HepG2 (cell line): ENCODE results near the gene LHFPL6. TPM values are rescaled to one million over a fixed set of nuclear protein-coding genes. Genes with fewer than 3 reads are reported as not detected.

Experiments
- ATAC-seq: fragments of 200-7000 bp; cut with Tn5 transposase; 3 replicates; pipeline ENCODE4 v1.9.1; 2020; ENCODE audit warnings: mild to moderate bottlenecking, moderate library complexity
- BruUV-seq: library from RNA; stranded (reverse); fragments of 400-500 nt; replicated peaks from 2 replicates; lab custom pipeline; 2021; lab: Mats Ljungman, UMichigan
- CTCF ChIA-PET: fragments of 300-600 bp; formaldehyde crosslinking; extraction: SDS; loops from one replicate; lab custom pipeline; 2021; ENCODE audit warnings: low total read pairs, inconsistent platforms, low intra/inter-chr PET ratio; lab: Yijun Ruan, JAX
- POLR2A ChIA-PET: fragments of 350-600 bp; sonication (Branson Sonifier 250); formaldehyde crosslinking; loops from one replicate; lab custom pipeline; 2020; ENCODE audit warnings: antibody characterized with exemption, inconsistent platforms; lab: Yijun Ruan, JAX
- DNase-seq: peaks from one replicate; pipeline ENCODE4 v3.0.0-alpha.2; 2015; ENCODE audit warnings: low spot score
- FAIRE-seq: peaks from 3 replicates; lab custom pipeline; 2011; peaks lifted over from hg19 to GRCh38; lab: Jason Lieb, UNC
- H2AFZ ChIP-seq: one replicate; pipeline ENCODE4 v1.6.1; 2011; ENCODE audit warnings: low read length, inconsistent platforms
- H3K27ac ChIP-seq: fragments of 300-600 bp; 3 replicates; pipeline ENCODE4 v1.8.0; 2011; ENCODE audit warnings: mixed run types, mild to moderate bottlenecking, mixed read lengths, low read length, inconsistent platforms; ENCODE audit not compliant: insufficient read depth; ENCODE audit errors: extremely low read length
- H3K27me3 ChIP-seq, 2 experiments: fragments of 200-600 bp in 1 of 2; 2 replicates in 1 of 2; 3 replicates in 1 of 2; pipeline versions ENCODE4 v1.6.0 to v1.8.0; 2011; ENCODE audit warnings: low read length in 2 of 2, mild to moderate bottlenecking in 2 of 2, moderate library complexity in 2 of 2, inconsistent platforms in 1 of 2; ENCODE audit not compliant: insufficient read depth in 2 of 2, control insufficient read depth in 1 of 2
- H3K36me3 ChIP-seq, 2 experiments: fragments of 200-600 bp in 1 of 2; replicated peaks in 1 of 2; 2 replicates in 1 of 2; 3 replicates in 1 of 2; pipeline versions ENCODE4 v1.5.1 to v1.8.0; 2011; ENCODE audit warnings: low read length in 2 of 2, inconsistent platforms in 1 of 2; ENCODE audit not compliant: insufficient read depth in 2 of 2, control insufficient read depth in 1 of 2
- H3K4me1 ChIP-seq: 2 replicates; pipeline ENCODE4 v1.5.1; 2012; ENCODE audit warnings: low read length, inconsistent platforms; ENCODE audit not compliant: insufficient read depth
- H3K4me2 ChIP-seq: 2 replicates; pipeline ENCODE4 v1.6.0; 2011; ENCODE audit warnings: low read depth, low read length, inconsistent platforms
- H3K4me3 ChIP-seq, 3 experiments: fragments of 200-600 bp in 1 of 3; sonication (generic), shearing (Covaris generic) in 1 of 3; replicated peaks in 1 of 3; 2 replicates each; pipeline ENCODE4 v1.5.1; 2011 to 2016; ENCODE audit warnings: low read length in 3 of 3, inconsistent platforms in 2 of 3, low read depth in 2 of 3, mild to moderate bottlenecking in 2 of 3, control low read depth in 1 of 3, mixed read lengths in 1 of 3; ENCODE audit not compliant: insufficient read depth in 1 of 3
- H3K79me2 ChIP-seq: one replicate; pipeline ENCODE4 v1.6.1; 2011; ENCODE audit warnings: low read length, inconsistent platforms; ENCODE audit not compliant: insufficient read depth
- H3K9ac ChIP-seq: 2 replicates; pipeline ENCODE4 v1.6.0; 2011; ENCODE audit warnings: mild to moderate bottlenecking, low read depth, low read length, inconsistent platforms; ENCODE audit not compliant: insufficient read depth
- H3K9me3 ChIP-seq: 2 replicates; pipeline ENCODE4 v1.5.1; 2012; ENCODE audit warnings: mild to moderate bottlenecking, low read length
- H4K20me1 ChIP-seq: 2 replicates; pipeline ENCODE4 v1.6.0; 2011; ENCODE audit warnings: inconsistent platforms, mild to moderate bottlenecking, low read length, moderate library complexity; ENCODE audit not compliant: insufficient read depth
- AHR ChIP-seq: IDR thresholded peaks from 2 replicates; pipeline ENCODE4 v1.6.1; 2018; ENCODE audit warnings: missing genetic modification reagents, missing compliant biosample characterization
- MTA1 ChIP-seq: sonication (generic); formaldehyde crosslinking; IDR thresholded peaks from 2 replicates; pipeline ENCODE4 v1.4.0; 2020; ENCODE audit warnings: missing genetic modification reagents, mild to moderate bottlenecking, borderline replicate concordance
- MXD4 ChIP-seq: IDR thresholded peaks from 2 replicates; pipeline ENCODE4 v1.6.1; 2016; ENCODE audit warnings: mild to moderate bottlenecking, missing biosample characterization, missing genetic modification reagents
- POGZ ChIP-seq: sonication (generic); formaldehyde crosslinking; IDR thresholded peaks from 2 replicates; pipeline ENCODE4 v1.4.0; 2020; ENCODE audit warnings: mild to moderate bottlenecking, missing genetic modification reagents
- REPIN1 ChIP-seq: sonication (generic); formaldehyde crosslinking; IDR thresholded peaks from 2 replicates; pipeline ENCODE4 v1.8.0; 2022; ENCODE audit warnings: missing genetic modification reagents, low read depth, mild to moderate bottlenecking, borderline replicate concordance
- THAP11 ChIP-seq: IDR thresholded peaks from 2 replicates; pipeline ENCODE4 v1.6.1; 2016; ENCODE audit warnings: missing biosample characterization, missing genetic modification reagents
- ZBTB3 ChIP-seq: sonication (generic); formaldehyde crosslinking; IDR thresholded peaks from 2 replicates; pipeline ENCODE4 v1.4.0; 2020; ENCODE audit warnings: low read depth, mild to moderate bottlenecking, moderate library complexity, missing genetic modification reagents, borderline replicate concordance
- ZNF558 ChIP-seq: sonication (generic); formaldehyde crosslinking; IDR thresholded peaks from 2 replicates; pipeline ENCODE4 v1.9.0; 2022; ENCODE audit warnings: mild to moderate bottlenecking, missing genetic modification reagents, borderline replicate concordance
- ZNF629 ChIP-seq: sonication (generic); formaldehyde crosslinking; conservative IDR thresholded peaks from 2 replicates; pipeline ENCODE4 v1.5.0; 2020; ENCODE audit warnings: missing genetic modification reagents
- WGBS: methylation state at CpG from one replicate; pipeline ENCODE4 v1.1.6; 2017; ENCODE audit warnings: low lambda C conversion rate; 5-methylcytosine and 5-hydroxymethylcytosine counted together
- in situ Hi-C: cut with HindIII; loops from 2 replicates; pipeline ENCODE4 v1.10.0; 2017; ENCODE audit warnings: low pct_unique_long_range_greater_than_20kb; ENCODE audit not compliant: extremely low pct_ligation_motif_present
- intact Hi-C: fragments of 100-400 bp; cut with micrococcal nuclease; formaldehyde crosslinking; loops from one replicate; pipeline ENCODE4 v1.10.0; 2022; ENCODE audit not compliant: unreplicated experiment
- polyA plus RNA-seq, 8 experiments: library from polyadenylated mRNA; depleted of rRNA in 3 of 8; stranded (reverse) in 7 of 8; unstranded in 1 of 8; fragments of >200 nt; fragmentation: Illumina TruSeq in 4 of 8; extraction: Trizol in 4 of 8; gene quantifications; 2 replicates each; pipeline versions ENCODE4 v1.2.1 to v1.2.3, GENCODE V29; 2011 to 2016; ENCODE audit warnings: low read depth in 4 of 8, missing spikeins in 1 of 8, mixed read lengths in 1 of 8; ENCODE audit not compliant: insufficient read depth in 1 of 8
- total RNA-seq, 5 experiments: library from RNA; depleted of rRNA; stranded (reverse); fragments of >200 nt; fragmentation: Illumina TruSeq; extraction: Trizol; gene quantifications; 2 replicates each; pipeline ENCODE4 v1.2.3, GENCODE V29; 2016; ENCODE audit warnings: low read depth in 1 of 5
- TF ChIP-seq, protein P1 (sequence below): sonication (generic); formaldehyde crosslinking; IDR thresholded peaks from 2 replicates; pipeline ENCODE4 v1.5.1; 2020; ENCODE audit warnings: missing genetic modification reagents, mild to moderate bottlenecking, borderline replicate concordance
- TF ChIP-seq, protein P2 (sequence below): IDR thresholded peaks from 2 replicates; pipeline ENCODE4 v1.4.0; 2020; ENCODE audit warnings: mild to moderate bottlenecking, missing genetic modification reagents

LHFPL6 gene
- total and polyA plus RNA-seq, 2 of the 13 experiments (the other 11 are each of a cell fraction or from before 2014, with no cell fraction given) = not detected

GRCh38 chr13:39410964-39411363 lies 192.0 kb downstream of the LHFPL6 start:
- Histone ChIP-seq H3K4me2 (no peak overlapping the region), H4K20me1 (no peaks in the 10 kb centered on the region), H3K27ac (no peak overlapping the region), H3K4me1 (peaks cover 11% of the 10 kb centered on the region; the same call in 1 of the 2 replicates), H3K9ac (no peak overlapping the region), H3K4me3 (no peak overlapping the region), H3K36me3 (no peaks in the 10 kb centered on the region), H3K79me2 (no peaks in the 10 kb centered on the region), H3K27me3 (peaks cover 0 to 6% of the 10 kb centered on the region in 2 experiments; a peak in 1 of 5 replicates), H2AFZ (no peak overlapping the region), H3K9me3 (no peaks in the 10 kb centered on the region)
- ATAC-seq = no peak
- POLR2A ChIA-PET = no interaction called here
- in situ Hi-C loops (no loop called here), intact Hi-C loops (loop anchor here (10.0 kb wide), 1 partner anchor 204 kb away; no protein-coding TSS in a partner anchor)
- no peak for TF ChIP-seq ZNF558 (CRISPR knock-in tag)
- no peak for TF ChIP-seq REPIN1 (CRISPR knock-in tag)
- no peak for TF ChIP-seq ZNF629 (CRISPR knock-in tag)
- TF ChIP-seq POGZ (CRISPR knock-in tag) = no peak
- TF ChIP-seq THAP11 (CRISPR knock-in tag) = no peak
- no peak for TF ChIP-seq ZBTB3
- TF ChIP-seq AHR = no peak
- TF ChIP-seq MTA1 = no peak
- TF ChIP-seq, protein P1, sequence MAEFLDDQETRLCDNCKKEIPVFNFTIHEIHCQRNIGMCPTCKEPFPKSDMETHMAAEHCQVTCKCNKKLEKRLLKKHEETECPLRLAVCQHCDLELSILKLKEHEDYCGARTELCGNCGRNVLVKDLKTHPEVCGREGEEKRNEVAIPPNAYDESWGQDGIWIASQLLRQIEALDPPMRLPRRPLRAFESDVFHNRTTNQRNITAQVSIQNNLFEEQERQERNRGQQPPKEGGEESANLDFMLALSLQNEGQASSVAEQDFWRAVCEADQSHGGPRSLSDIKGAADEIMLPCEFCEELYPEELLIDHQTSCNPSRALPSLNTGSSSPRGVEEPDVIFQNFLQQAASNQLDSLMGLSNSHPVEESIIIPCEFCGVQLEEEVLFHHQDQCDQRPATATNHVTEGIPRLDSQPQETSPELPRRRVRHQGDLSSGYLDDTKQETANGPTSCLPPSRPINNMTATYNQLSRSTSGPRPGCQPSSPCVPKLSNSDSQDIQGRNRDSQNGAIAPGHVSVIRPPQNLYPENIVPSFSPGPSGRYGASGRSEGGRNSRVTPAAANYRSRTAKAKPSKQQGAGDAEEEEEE (CRISPR knock-in tag) = no peak
- TF ChIP-seq MXD4 = no peak
- TF ChIP-seq, protein P2, sequence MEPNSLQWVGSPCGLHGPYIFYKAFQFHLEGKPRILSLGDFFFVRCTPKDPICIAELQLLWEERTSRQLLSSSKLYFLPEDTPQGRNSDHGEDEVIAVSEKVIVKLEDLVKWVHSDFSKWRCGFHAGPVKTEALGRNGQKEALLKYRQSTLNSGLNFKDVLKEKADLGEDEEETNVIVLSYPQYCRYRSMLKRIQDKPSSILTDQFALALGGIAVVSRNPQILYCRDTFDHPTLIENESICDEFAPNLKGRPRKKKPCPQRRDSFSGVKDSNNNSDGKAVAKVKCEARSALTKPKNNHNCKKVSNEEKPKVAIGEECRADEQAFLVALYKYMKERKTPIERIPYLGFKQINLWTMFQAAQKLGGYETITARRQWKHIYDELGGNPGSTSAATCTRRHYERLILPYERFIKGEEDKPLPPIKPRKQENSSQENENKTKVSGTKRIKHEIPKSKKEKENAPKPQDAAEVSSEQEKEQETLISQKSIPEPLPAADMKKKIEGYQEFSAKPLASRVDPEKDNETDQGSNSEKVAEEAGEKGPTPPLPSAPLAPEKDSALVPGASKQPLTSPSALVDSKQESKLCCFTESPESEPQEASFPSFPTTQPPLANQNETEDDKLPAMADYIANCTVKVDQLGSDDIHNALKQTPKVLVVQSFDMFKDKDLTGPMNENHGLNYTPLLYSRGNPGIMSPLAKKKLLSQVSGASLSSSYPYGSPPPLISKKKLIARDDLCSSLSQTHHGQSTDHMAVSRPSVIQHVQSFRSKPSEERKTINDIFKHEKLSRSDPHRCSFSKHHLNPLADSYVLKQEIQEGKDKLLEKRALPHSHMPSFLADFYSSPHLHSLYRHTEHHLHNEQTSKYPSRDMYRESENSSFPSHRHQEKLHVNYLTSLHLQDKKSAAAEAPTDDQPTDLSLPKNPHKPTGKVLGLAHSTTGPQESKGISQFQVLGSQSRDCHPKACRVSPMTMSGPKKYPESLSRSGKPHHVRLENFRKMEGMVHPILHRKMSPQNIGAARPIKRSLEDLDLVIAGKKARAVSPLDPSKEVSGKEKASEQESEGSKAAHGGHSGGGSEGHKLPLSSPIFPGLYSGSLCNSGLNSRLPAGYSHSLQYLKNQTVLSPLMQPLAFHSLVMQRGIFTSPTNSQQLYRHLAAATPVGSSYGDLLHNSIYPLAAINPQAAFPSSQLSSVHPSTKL = no peak
- DNase-seq = no peak
- no peak for FAIRE-seq
- BruUV-seq = no TSS peak
- 0% methylated on average over 5 of the region's 5 CpGs for WGBS
- CTCF ChIA-PET = no interaction called here
